Stimulated activated CD4-positive, alpha-beta T cell treated with anti-CD3 and anti-CD28 coated beads, Interleukin-15, amount 100 ng/mL, for 48 hours (primary cell): ENCODE data around the gene ACIN1.
A peak's percentile ranks its signal among the peaks of the same experiment; 100 is the strongest.
"Not testable (repeated sequence)": the region's sequence is repeated elsewhere in the genome, so short reads cannot be mapped to it uniquely, and the experiment has no call there.

Source experiments
- DNase-seq, 2 donors: peaks; one replicate each; pipeline ENCODE4 v3.0.0-alpha.2; 2020; ENCODE audit warnings: low read depth in 2 of 2

ACIN1 gene

GRCh38 chr14:23015618-23016017 is 79.3 kb downstream of the ACIN1 start:
- no peak for DNase-seq

- not testable (repeated sequence) for DNase-seq
These were observed 81.2 kb downstream of the ACIN1 start for GRCh38 chr14:23013749-23014054.

GRCh38 chr14:23013054-23013748 is 81.7 kb downstream of the ACIN1 start:
- DNase-seq = no peak

GRCh38 chr14:23009939-23010726 is 84.8 kb downstream of the ACIN1 start, which contains the start of gene C14orf93:
C14orf93 (minus strand) TSS chr14:23010143; CDS start chr14:22999023, 11,120 bp downstream.
- DNase-seq = peak; percentile 63 to 83

GRCh38 chr14:23009483-23009938 is 85.4 kb downstream of the ACIN1 start:
- DNase-seq = no peak

GRCh38 chr14:23008831-23009230 is 86.1 kb downstream of the ACIN1 start:
- no peak for DNase-seq
